SK-N-MC (cell line): ENCODE data around the gene EWSR1.

Experiments used
- EZH2 ChIP-seq: fragments of 200-600 bp; sonication (generic); IDR thresholded peaks from one replicate; pipeline ENCODE4 v1.6.1; 2017; ENCODE audit warnings: antibody characterized with exemption
- FOXP2 ChIP-seq: optimal IDR thresholded peaks from 2 replicates; pipeline ENCODE3; 2011; ENCODE audit warnings: mild to moderate bottlenecking, moderate library complexity; ENCODE audit not compliant: insufficient read depth; ENCODE audit errors: extremely low read length, control extremely low read depth
- POLR2AphosphoS5 ChIP-seq: IDR thresholded peaks from 2 replicates; pipeline ENCODE4 v1.6.1; 2012; ENCODE audit warnings: mild to moderate bottlenecking, low read depth, low read length, borderline replicate concordance

DNA sequence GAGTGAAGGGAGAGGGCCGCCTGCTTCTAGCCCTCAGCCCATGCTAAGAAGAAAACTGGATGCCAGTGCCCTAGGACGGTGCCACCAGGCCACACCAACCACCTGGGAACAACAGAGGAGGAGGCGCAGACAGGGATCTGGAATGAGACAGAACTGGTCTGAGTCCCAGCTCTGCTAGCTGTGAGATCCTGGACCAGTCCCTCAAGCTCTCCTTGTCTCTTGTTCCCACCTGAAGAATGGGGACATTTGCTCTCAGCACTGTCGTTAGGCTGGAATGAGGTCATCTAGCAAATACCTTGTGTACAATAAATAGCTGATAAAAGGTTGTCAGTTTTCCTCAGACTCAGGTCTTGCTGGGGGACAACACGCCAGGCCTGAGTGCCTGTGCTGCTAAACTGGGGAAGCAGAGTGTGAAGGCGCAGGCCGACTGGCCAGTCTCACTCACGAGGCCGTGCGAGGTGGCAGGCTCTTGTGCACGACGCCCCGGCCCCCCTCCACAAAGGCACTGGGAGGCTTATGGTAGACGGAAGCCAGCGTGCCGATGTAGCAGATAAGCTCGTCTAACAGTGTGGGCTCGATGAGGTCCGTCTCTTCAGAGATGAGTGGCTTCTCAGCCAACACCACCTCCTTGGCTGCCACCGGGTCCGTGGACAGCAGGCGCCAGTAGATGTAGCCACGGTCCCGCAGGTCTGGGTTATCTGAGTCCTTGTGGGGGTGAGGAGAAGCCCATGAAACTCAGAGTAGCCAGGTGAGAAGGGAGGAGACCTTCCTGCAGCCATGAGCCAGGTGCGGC is 73.2 kb downstream of the EWSR1 start:
- TF ChIP-seq POLR2AphosphoS5 (no peak), EZH2 (no peak), FOXP2 (no peak)
